ENCODE data around the gene CHAT.

DNA sequence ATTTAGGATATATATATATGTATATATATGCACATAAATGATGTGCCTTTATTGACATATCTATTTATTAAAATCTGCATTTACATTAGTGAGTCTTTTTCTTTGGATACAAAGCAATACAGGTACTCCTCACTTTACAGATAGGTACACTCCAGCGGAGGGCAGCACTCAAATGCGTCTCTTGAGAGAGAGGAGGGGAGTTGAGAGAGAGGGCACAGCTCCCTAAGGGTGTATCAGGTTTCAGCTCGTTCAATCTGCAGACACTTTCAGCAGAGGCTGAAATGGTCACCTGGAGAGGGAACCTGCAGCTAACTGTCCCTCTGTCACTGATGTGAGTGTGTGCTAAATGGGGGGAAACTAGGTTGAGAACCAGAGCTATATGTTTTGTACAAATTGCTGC is 87.2 kb downstream of the CHAT start:
- TF ChIP-seq CTCF (IDR thresholded peaks at IDR 0.05) (no peak), POLR2A (IDR thresholded peaks at IDR 0.05) (no peak)
